Stimulated activated CD8-positive, alpha-beta memory T cell treated with anti-CD3 and anti-CD28 coated beads, Interleukin-7, amount 100 ng/mL, for 24 hours (primary cell): ENCODE measurements around the gene SLC7A4.

Source experiments
- DNase-seq: peaks from one replicate; pipeline ENCODE4 v3.0.0-alpha.2; 2020; ENCODE audit warnings: low read depth

The SLC7A4 gene

GRCh38 chr22:20983081-20983771 lies 49.1 kb downstream of the SLC7A4 start:
- DNase-seq: no peak

GRCh38 chr22:20982563-20982882 lies 49.8 kb downstream of the SLC7A4 start:
- no peak for DNase-seq

DNA sequence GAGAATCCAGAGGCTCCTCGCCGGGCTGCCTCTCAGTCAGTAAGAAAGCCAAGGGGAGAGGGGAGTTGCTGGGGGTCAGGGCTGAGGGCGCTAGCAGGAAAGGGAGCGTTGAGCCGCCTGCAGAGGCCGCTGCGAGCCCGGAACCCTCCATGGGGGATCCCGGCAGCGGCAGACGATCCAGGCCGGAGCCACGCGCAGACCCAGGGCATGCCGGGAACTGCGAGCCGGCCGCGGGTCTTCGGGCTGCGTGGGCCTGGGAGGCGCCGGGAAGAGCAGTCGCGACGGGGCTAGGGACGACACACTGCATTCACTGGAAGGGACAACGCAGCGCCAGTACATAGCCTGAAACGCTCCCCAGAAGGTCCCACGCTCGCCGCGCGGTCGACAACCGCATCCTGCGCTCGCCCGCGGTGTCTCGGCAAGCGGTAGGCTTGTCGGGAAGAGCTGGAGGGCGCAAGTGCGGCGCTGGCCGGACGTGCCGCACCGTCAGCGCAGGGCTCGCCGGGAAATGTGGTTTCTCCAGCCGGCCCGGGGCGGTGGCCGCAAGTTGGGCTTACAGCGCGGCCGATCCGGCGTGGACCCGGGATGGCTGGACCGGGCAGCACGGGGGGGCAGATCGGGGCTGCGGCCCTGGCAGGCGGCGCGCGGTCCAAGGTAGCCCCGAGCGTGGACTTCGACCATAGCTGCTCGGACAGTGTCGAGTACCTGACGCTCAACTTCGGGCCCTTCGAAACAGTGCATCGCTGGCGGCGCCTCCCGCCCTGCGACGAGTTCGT lies 50.4 kb downstream of the SLC7A4 start, which contains the start of gene LZTR1:
TSS of gene LZTR1 (plus strand) at position 511 of the 776 bp plus-strand sequence. CDS start at position 586, 75 bp downstream.
- no peak for DNase-seq

DNA sequence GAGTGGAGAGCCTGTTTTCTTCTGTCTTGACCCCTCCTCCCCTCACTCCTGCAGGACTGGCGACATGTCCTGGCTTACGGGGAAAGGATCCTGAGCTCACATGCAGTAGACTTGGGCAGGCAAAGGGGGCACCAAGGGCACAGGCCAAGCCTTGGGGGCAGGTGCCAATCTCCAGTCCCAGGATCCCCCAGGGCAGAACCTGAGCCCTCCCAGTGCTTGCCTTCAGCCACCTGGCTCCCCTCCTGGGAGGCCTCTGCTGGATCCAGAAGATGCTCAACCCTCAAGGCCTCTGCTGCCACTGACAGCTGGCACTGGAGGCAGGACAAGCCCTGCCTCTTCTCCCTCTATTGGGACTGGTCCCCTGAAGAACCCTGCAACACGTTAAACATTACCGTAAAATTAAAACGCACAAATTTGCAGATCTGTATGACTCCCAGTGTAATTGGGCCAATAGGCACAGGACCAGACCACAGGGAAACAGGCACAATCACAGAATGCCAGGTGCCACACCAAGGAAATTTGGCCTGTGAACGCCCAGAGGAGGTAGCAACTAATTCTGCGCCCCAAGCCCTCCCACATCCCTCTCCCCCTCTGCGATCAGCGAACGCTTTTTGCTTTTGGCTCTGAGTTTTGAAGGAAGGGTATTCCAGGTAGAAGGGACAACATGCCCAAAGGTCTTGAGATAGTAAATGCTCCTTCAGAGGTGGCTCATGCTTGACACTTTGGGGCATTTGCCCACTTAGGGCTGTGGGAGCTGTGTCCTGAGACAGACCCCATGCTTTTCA lies 51.2 kb downstream of the SLC7A4 start:
- no peak for DNase-seq

- DNase-seq: no peak
Observed at GRCh38 chr22:20980523-20980922, 51.8 kb downstream of the SLC7A4 start.

GRCh38 chr22:20979940-20980453 lies 52.4 kb downstream of the SLC7A4 start:
- DNase-seq: no peak

DNA sequence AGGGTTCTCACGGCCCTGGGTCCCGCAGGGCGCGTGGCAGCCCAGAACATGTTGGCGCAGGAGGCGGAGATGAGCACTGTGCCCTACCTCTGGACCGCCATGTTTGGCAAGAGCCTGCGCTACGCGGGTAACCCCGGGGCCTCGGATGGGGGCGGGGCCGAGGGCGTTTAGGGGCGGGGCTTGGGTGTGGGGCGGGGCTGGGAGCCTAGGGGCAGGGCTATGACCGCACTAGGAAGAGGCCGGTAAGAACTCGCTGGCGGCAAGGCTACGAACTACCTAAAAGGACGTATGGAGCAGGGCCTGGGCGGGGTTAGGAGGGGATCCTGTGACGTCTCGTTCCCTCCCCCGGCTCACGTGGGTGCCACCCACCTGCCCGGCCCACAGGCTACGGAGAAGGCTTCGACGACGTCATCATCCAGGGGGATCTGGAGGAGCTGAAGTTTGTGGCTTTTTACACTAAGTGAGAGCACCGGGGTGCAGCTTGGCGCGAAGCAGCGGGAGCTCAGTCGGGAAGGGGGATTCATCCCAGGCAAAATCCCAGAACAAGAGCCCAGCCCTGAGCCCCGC lies 53.0 kb downstream of the SLC7A4 start:
- DNase-seq: no peak
